NT2/D1 (cell line): ENCODE results near the gene ANO7.

Experiments
- DNase-seq: peaks from one replicate; pipeline ENCODE4 v3.0.0-alpha.2; 2011; ENCODE audit warnings: low read depth, low spot score
- H3K27me3 ChIP-seq: 2 replicates; pipeline ENCODE4 v1.6.0; 2011; ENCODE audit warnings: mild to moderate bottlenecking; ENCODE audit not compliant: insufficient read length, insufficient read depth
- H3K36me3 ChIP-seq: 2 replicates; pipeline ENCODE4 v1.6.1; 2011; ENCODE audit warnings: mild to moderate bottlenecking, low read length, mixed read lengths; ENCODE audit not compliant: insufficient read depth, insufficient read length
- H3K4me1 ChIP-seq: 2 replicates; pipeline ENCODE4 v1.5.1; 2011; ENCODE audit not compliant: insufficient read depth, insufficient read length
- H3K4me3 ChIP-seq: 2 replicates; pipeline ENCODE4 v1.5.1; 2011; ENCODE audit warnings: low read depth; ENCODE audit not compliant: insufficient read length
- H3K9ac ChIP-seq: 2 replicates; pipeline ENCODE4 v1.6.0; 2011; ENCODE audit warnings: low read depth; ENCODE audit not compliant: insufficient read length
- H3K9me3 ChIP-seq: 2 replicates; pipeline ENCODE4 v1.5.1; 2011; ENCODE audit warnings: mild to moderate bottlenecking, low read length; ENCODE audit not compliant: insufficient read depth
- SUZ12 ChIP-seq: IDR thresholded peaks from 2 replicates; pipeline ENCODE4 v1.6.1; 2011; ENCODE audit not compliant: insufficient read length, insufficient read depth; ENCODE audit errors: extremely low read depth
- YY1 ChIP-seq: IDR thresholded peaks from 2 replicates; pipeline ENCODE4 v1.6.1; 2011; ENCODE audit not compliant: insufficient read length, insufficient read depth
- ZNF274 ChIP-seq: IDR thresholded peaks from 2 replicates; pipeline ENCODE4 v1.6.1; 2011; ENCODE audit warnings: mild to moderate bottlenecking, low read depth, low read length

Gene ANO7

DNA sequence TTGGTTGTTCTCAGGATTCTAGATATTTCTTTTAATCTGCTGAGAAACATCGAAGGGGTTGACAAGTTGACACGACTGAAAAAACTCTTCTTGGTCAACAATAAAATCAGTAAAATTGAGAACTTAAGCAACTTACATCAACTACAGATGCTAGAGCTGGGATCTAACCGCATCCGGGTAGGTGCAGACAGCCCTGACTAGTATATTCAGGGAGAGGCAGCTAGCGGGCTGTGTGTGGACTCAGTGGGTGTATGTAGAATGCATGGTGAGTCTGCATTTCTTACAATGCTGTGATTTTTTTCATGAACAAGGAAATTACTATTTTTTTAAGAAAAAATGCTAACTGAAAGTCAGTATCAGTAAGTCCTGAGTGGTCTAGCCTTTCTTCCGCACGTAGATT, 28.2 kb upstream of the ANO7 start:
- Histone ChIP-seq H3K4me1 (no peaks in the 10 kb centered on the region), H3K9me3 (no peaks in the 10 kb centered on the region), H3K9ac (no peak overlapping the region), H3K36me3 (peaks cover 71% of the 10 kb centered on the region), H3K27me3 (no peaks in the 10 kb centered on the region), H3K4me3 (no peak overlapping the region)
- no peak for DNase-seq
- no peak for TF ChIP-seq YY1
- no peak for TF ChIP-seq ZNF274
- no peak for TF ChIP-seq SUZ12

GRCh38 chr2:241161646-241162281, 26.7 kb upstream of the ANO7 start:
- no peaks in the 10 kb centered on the region for H3K27me3 ChIP-seq
- no peak for DNase-seq
- no peaks in the 10 kb centered on the region for H3K4me1 ChIP-seq
- no peak overlapping the region for H3K4me3 ChIP-seq
- H3K36me3 ChIP-seq: peaks cover 71% of the 10 kb centered on the region
- H3K9me3 ChIP-seq: no peaks in the 10 kb centered on the region
- TF ChIP-seq SUZ12 (no peak), ZNF274 (no peak), YY1 (no peak)
- no peak overlapping the region for H3K9ac ChIP-seq

GRCh38 chr2:241163601-241164118, 24.8 kb upstream of the ANO7 start:
- H3K27me3 ChIP-seq: no peaks in the 10 kb centered on the region
- H3K4me3 ChIP-seq: no peak overlapping the region
- TF ChIP-seq YY1: no peak
- TF ChIP-seq SUZ12: no peak
- TF ChIP-seq ZNF274: no peak
- no peaks in the 10 kb centered on the region for H3K9me3 ChIP-seq
- no peaks in the 10 kb centered on the region for H3K4me1 ChIP-seq
- H3K36me3 ChIP-seq: peaks cover 73% of the 10 kb centered on the region
- DNase-seq: no peak
- H3K9ac ChIP-seq: no peak overlapping the region

DNA sequence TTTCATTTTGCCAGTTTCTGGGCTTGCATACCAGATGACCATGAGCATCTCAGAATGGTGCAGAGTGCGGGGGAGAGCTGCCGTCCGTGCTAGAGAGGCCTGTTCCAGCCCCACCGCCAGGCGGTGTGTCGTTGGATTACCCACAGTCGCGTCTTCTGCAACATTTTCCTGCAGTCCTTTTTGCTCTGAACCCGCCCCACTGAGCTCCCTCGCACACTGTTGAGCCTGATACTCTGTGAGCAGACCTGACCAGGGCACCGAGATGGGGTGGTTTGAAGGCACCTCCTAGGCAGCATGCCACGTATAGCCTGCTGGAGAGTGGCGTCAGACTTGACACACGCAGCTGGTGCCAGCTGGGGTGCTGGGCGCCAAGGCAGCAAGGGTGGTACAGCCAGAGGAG, 20.1 kb upstream of the ANO7 start:
- Histone ChIP-seq H3K36me3 (peaks cover 61% of the 10 kb centered on the region), H3K4me3 (no peak overlapping the region), H3K27me3 (no peaks in the 10 kb centered on the region), H3K4me1 (no peaks in the 10 kb centered on the region), H3K9ac (no peak overlapping the region), H3K9me3 (peaks cover 14% of the 10 kb centered on the region; the same call in 1 of the 2 replicates)
- no peak for DNase-seq
- TF ChIP-seq SUZ12: no peak
- no peak for TF ChIP-seq ZNF274
- no peak for TF ChIP-seq YY1

GRCh38 chr2:241173557-241173956, 14.9 kb upstream of the ANO7 start:
- H3K4me1 ChIP-seq: no peaks in the 10 kb centered on the region
- H3K9me3 ChIP-seq: peaks cover 14% of the 10 kb centered on the region; the same call in 1 of the 2 replicates
- DNase-seq: no peak
- TF ChIP-seq ZNF274 (no peak), SUZ12 (no peak), YY1 (no peak)
- H3K4me3 ChIP-seq: no peak overlapping the region
- peaks cover 45% of the 10 kb centered on the region for H3K36me3 ChIP-seq
- H3K27me3 ChIP-seq: no peaks in the 10 kb centered on the region
- no peak overlapping the region for H3K9ac ChIP-seq

DNA sequence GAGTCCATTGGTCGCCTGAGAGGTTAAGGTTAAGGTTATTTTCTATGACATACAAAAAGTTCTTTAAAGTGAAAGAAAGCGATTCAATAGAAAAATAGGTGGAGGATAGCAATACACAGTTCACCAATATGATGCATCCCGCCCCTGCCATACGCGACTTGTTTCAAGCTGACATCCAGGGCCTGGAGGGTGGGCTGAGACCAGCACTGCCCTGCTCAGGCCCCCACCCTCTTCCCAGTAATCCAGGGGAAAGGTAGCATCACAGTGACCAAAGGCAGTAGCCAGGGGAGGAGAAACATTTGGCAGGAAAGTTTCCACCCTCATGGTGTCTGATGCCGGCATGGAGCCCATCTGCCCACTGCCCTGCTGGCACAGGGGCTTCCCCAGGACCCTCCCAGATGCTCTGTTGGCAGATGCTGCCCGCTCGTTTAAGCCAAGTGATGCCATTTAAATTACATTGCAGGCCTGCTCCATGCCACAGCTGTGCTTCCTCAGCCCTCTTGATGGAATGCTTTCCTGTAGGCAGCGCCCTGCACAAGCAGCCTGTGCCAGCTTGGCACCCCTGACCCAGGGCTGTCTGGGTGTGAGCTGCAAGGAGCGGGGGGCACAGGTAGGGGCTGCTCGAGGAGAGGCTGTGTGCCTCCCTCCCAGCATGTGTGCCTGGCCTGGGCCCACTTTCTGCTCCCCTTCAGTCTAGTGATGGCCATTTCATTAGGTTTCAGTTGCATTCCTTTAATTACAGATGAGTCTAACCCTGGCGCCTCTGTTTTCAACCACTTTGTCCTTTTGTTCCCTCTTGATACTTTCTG, 10.7 kb upstream of the ANO7 start:
- H3K9ac ChIP-seq: no peak overlapping the region
- no peaks in the 10 kb centered on the region for H3K27me3 ChIP-seq
- H3K36me3 ChIP-seq: peaks cover 41% of the 10 kb centered on the region
- H3K9me3 ChIP-seq: no peaks in the 10 kb centered on the region
- TF ChIP-seq SUZ12 (no peak), YY1 (no peak), ZNF274 (no peak)
- no peak for DNase-seq
- no peak overlapping the region for H3K4me3 ChIP-seq
- H3K4me1 ChIP-seq: peaks cover 3% of the 10 kb centered on the region

GRCh38 chr2:241178961-241179360, 9.5 kb upstream of the ANO7 start:
- H3K27me3 ChIP-seq: no peaks in the 10 kb centered on the region
- TF ChIP-seq ZNF274 (no peak), YY1 (no peak), SUZ12 (no peak)
- no peak overlapping the region for H3K4me3 ChIP-seq
- H3K9me3 ChIP-seq: no peaks in the 10 kb centered on the region
- peaks cover 3% of the 10 kb centered on the region for H3K4me1 ChIP-seq
- no peak overlapping the region for H3K9ac ChIP-seq
- DNase-seq: no peak
- H3K36me3 ChIP-seq: peaks cover 48% of the 10 kb centered on the region
